Non-pigmented ciliary epithelial cell (primary cell): ENCODE results near the gene CDH12.
"Not testable (repeated sequence)": the region's sequence is repeated elsewhere in the genome, so short reads cannot be mapped to it uniquely, and the experiment has no call there.

Experiments
- DNase-seq: peaks from one replicate; pipeline ENCODE4 v3.0.0-alpha.2; 2010; ENCODE audit warnings: low read depth

Gene CDH12

DNA sequence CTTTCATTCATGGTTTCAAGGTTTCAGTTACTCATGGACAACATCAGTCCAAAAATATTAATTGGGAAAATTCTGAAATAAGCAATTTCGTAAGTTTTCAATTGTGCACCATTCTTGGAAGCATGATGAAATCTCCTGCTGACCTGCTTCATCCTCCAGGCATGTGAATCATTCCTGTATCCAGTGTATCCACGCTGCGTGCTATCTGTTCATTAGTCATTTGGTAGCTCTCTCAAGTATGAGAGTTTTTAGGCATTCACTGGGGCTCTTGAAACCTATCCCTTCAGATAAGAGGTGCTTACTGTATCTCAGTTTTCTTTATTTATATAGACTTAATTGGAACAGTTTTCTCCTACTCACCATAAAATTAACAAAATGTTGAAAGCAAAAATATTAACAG lies 293.0 kb downstream of the CDH12 start:
- peak; percentile 85 for DNase-seq

DNA sequence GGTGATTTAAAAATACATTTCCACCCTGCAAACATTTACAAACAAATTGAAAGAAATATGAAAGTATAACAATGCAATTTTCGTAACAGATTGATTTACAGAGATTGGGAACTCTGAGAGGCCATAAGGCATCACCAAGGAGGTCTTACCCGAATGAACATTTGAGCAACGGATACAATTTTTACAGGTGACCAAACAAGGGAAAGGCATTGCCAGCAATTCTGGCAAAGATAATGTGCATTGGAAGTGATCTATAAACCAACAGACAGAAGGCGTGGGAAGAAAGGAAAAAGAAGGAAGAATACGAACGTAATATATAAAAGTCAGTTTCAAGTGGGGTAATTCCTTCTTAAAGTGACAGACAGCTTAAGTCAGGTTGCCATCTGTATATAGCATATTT lies 295.9 kb downstream of the CDH12 start:
- no peak for DNase-seq

DNA sequence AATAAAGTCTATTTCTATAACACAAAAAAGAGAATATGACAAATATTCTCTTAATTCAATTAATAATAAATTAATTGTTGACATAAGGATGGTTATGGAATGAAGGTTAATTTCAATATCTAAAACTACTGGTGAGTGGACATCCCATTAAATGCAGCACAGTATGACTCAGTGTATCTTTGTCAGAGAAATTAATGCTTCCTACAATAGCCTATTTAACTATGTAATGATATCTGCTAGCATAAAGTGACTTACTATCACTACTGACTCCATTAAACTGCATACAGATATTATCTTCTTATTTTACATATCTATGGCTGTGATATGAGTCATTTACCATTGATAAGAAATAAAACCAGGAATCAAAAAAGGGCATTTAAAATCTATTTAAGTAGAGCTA lies 298.7 kb downstream of the CDH12 start:
- DNase-seq, result no peak

DNA sequence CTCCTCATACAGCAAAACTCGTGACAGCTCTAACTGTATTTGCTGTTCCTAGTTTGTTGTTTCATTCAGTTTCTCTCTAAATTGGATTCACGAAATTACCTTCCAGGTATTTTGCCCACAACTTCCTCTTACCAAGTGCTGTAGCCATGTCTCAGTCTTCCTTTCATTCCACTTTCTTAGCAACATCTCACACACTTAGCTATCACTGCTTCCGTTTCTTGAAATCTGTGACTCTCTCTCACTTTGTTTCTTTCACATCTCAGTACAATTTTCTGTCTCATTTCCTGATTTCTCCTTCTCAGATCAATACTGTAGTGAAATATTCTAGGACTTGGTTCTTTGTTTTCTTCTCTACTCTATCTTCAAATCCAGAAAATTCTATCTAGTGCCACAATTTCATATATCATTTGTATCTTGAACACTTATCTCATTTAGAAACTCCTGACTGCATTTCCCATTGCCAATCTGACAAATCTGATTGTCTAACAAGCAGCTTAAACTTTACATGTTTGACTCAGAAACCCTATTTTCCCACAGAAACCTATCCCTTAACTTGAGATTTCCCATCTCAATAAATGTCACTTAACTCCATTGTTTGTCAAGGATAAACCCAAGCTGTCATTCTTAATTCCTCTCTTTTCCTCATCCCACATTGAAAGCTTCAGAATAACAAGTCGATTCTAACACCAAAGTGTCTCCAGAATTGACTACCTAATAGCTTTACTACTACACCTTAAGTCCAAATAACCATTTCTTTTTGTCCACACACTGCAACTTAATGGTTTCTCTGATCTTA lies 303.1 kb downstream of the CDH12 start:
- no peak for DNase-seq

DNA sequence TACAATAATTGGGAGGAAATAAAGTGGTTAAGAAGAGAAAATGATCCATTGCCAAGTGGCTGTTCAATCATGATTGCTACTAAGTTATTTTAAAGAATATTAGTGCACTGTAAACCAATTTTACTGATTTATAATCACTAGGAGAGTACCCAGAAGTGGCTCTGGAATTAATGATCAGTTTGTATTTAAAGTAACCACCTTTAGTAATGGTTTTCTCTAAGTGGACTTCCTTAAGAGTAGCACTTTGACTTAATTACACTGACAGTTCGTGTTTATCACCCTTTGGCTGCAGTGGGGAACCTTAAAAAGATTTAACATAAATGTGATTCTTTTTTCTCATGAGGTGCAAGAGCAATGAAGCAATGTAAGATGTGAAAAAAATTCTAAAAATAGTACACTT lies 310.8 kb downstream of the CDH12 start:
- no peak for DNase-seq

DNA sequence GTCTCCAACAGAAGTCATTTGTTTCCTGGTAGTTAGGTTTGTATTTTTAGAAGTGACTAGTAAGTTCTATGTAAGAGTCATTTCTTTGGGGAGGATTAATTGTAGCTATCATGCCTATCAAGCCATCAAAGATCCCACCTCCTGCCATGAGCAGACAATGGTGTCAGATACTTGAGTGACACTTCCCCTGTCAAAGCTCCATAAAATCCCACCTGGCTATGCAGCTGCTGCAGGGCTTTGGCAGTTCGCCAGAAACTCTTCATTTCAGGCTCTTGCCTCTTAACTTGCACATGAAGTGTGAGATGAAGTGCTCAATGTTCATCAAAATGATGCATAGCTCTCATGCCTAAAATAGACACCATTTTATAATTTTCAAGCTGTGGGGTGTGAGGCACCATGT lies 312.1 kb downstream of the CDH12 start:
- no peak for DNase-seq

DNA sequence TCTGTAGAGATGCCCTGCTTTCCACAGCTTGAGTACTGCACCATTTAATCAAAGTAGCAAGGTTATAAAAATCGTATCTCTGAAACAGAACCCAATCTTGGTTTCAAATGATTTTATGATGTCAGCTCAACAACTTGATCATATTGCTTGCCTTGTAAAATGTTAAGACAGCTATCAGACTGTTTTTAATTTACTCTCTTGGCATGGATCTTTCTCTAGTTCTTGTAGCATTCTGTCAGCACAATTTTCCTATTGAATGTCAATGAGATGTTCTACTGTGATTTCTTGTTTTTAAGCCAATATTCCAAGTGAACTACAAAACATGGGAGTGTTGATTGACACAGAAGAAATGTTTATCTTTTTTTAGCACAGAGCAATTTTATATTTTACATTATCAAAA lies 313.4 kb downstream of the CDH12 start:
- no peak for DNase-seq

DNA sequence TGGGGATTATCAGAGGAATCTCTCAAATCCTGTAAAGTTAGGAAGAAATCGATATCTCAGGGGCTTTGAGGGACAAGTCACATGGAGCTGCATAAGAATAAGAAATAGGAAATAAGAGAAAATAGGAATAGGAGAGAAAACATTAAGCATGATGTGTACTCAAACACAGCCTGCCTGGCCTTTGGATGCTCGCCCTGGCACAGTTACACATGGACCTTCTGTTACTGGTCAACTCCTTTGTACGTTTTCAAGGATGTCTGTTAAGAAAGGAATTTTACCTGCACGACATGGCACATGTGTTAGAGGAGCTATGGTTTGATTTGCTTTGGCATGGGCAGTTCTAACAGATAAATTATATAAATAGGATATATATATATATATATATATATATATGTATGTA lies 321.2 kb downstream of the CDH12 start:
- no peak for DNase-seq

DNA sequence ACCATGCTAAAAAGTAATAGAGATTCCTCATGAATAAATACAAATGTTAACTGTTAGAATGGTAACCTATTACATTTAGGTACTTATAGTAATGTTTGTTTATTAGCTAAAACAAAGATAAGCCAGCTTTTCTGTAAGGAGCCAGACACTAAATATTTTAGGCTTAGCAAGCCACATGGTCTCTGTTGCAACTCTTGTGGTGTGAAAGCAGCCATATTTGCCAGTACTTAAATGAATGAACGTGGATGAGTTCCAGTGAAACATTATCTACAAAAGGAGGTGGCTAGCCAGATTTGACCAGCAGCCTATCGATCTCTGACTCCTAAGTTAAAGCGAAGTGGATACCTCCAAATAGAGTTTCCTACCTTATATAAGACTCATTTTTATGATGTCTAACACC lies 331.6 kb downstream of the CDH12 start:
- no peak for DNase-seq

DNA sequence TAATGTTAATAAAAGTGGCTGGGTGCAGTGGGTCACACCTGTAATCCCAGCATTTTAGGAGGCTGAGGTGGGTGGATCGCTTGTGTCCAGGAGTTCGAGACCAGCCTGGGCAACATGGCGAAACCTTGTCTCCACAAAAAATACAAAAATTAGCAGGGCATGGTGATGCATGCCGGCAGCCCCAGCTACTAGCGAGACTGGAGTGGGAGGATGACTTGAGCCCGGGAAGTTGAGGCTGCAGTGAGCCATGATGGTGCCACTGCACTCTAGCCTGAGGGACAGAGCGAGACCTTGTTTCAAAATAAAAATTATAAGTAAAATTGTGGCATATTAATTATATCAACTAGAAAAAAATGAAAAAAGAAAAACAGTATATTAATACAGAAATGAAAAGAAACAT lies 336.6 kb downstream of the CDH12 start:
- not testable (repeated sequence) for DNase-seq

DNA sequence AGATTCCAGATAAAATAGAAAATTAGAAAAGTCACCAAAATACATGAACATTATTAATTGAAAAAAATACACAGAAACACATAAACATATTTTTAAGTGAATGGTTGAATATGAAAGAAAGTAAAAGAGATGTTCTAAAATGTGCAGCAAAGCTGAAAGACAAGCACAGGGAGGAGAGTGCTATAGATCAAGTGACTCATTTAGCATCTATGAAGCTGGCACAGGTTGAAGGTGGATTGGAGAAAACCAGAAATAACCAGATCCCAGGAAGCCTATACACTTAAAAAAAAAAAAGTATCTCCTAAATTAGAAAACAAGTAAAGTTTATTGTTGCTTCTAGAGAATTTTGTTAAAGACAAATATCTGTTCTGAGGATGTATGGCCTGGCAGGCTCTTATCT lies 338.9 kb downstream of the CDH12 start:
- DNase-seq, result no peak

DNA sequence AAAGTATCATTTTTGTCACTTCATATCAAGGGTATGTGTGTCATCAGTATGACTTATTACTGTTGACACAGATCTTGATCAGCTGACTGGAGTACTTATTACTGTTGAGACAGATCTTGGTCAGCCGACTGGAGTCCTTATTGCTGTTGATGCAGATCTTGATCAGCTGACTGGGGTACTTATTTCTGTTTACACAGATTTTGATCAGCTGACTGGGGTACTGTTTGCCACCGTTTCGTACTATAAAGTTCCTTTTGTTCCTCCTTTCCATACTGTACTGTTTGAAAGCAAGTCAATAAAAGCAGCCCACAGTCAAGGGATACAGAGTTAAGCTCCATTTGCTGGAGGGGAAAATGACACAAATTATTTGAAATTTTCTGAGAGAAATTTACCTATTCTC lies 347.3 kb downstream of the CDH12 start:
- no peak for DNase-seq

DNA sequence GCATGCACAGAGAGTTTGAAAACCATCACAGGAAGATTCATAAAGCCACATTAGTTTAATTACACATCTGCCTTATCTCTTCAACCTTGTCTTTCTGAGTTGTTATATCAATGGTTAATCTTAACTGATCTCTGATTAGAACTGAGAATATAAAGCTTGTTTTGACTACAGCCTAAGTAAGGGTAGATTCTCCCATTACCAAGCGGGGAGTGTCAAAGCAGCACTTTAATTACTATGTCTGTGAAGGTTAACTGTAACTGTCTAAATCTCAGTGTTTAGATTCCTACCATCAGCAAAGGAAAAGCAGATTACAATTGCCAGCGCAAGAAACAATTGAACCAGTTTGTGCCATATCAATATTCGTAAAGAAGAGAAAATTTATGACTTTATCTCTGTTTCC lies 348.7 kb downstream of the CDH12 start:
- no peak for DNase-seq

DNA sequence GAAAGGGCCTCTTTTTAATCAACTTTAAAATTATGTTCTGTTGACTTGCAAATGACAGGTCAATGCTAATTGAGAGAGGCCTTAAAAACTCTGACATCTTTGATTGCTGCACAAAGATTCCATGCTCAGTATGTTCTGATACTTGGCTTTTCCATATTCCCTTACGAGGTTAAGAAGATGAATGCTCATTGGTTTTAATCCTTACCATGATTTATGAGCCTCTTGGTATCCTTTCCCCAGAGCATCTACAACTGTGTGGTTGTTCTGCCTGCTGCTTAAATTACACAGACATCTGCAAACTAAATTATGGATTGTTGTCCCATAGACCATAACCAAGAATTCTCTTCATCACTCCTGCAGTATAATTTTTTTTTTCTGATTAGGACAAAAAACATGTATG lies 352.6 kb downstream of the CDH12 start:
- DNase-seq, result no peak

DNA sequence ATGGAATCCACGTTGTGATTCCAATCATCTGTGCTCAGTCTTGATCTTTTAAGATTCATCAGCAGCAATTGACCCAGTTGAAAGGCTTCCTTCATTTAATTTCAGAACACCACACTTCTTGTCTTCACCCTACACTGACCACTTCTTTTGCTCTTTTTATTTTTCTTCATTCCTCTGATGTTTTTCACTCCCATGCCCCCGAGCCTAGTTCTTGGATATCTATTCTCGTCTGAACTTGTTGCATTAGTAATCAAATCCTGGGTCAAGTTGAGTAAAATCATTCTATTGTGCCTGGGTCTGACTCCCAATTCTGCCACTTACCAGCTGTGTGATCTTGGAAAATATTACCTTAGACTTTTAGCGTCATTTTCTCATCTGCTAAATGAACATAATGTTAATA lies 356.5 kb downstream of the CDH12 start:
- no peak for DNase-seq

DNA sequence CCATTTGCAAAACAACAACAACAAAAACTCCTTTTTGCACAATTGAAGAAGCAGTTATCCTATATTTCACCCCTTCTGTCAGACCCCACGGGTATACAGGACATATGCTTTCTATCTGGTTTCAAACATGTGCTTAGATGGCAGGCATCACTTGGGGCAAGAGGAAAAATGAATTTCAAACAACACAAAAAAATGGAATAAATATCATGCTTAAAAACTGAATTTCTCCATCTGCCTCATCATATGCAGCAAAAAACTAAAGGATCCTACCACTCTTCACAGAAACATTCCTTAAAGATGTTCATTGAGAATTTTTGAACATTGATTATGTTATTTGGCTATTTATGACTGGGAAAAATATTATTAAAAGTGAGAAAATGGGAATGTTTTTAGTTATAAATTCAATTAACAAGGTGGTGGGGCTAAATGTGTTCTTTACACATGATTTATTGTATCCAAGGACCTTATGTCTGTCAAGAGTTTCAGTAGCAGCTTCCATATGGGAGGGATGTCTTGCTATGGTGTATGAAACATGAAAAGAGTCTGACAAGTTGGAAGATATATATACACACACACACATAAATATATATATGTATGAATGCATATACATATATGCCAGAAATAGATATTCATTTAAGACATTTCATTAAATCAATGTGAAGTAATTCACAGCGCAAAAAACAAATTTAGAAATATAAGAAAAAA lies 358.0 kb downstream of the CDH12 start:
- DNase-seq, result no peak

DNA sequence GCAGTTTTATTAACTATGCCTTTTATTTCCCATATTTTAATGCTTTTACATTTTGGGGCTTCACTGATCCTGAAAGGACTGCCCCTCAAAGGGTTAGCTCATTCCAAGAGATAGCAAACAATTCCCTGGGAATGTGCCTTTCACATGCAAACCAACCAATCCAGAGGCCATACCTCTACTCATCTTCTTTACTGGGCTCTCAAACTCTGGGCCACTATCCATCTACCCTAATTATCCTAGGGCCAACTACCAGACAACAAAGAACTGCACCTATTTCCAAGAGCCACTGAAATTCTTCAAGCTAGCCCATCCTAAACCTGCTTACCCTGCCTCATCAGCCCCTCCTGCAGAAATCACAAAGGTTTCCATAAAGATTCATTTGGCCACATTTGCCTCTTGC lies 364.7 kb downstream of the CDH12 start:
- DNase-seq, result no peak

DNA sequence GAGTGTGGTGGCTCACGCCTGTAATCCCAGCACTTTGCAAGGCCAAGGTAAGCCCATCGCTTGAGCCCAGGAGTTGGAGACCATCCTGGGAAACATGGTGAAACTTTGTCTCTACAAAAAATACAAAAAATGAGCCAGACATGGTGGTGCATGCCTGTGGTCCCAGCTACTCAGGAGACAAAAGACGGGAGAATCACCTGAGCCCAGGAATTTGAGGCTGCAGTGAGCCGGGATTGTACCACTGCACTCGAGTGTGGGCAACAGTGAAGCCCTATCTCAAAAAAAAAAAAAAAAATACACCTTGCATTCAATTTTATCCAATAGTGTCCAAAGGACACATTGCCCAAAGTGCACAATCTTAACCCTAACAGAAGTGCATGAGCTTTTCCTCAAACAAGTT lies 372.8 kb downstream of the CDH12 start:
- DNase-seq, result no peak

DNA sequence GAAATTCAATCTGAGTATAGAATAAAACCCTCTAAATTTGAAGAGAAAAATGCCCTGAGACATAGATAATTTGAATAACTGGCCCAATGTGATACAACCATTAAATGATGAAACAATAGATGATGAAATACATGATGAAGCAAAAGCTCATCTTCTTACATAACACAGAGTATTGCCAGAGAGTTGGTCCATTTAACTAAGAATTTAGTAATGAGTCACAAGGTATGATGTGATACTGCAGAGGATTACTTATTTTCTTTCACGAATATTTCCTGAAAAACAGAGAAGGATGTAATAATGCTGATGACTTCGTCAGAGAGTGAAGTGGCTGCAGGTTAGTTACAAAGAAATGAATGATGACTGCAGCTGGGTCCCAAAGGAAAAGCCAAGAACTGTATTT lies 379.3 kb downstream of the CDH12 start:
- no peak for DNase-seq

DNA sequence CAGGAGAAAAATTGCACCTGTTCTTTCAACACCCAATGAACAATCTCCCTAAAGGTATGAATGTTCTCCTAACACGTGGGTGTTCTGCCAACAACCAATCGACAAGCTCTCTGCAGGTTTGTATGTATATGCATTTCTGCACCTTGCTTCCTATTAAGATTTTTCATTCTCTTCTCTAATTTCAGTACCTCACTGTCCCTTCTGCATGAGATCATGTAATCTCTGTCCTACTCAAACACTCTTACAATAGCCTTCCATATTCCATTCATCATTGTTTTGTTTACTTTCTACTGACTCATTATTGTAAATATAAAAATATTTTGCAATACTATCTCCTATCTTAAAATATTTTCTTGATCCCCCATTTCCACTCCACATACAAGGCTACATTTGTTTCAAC lies 382.0 kb downstream of the CDH12 start:
- DNase-seq, result no peak

DNA sequence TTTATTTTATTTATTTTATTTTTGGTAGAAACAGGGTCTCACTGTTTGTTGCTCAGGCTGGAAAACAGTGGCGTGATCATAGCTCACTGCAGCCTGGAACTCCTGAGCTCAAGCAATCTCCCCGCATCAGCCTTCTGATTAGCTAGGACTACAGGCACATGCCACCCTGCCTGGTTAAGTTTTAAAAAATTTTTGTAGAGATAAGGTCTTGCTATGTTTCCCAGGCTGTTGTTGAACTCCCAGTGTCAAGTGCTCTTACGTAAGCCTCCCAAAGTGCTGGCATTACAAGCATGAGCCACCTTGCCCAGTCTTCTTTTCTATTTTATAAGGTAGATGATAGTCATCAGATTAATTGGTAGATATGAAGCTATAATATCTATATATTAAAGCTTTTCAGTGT lies 382.7 kb downstream of the CDH12 start:
- DNase-seq, result no peak

DNA sequence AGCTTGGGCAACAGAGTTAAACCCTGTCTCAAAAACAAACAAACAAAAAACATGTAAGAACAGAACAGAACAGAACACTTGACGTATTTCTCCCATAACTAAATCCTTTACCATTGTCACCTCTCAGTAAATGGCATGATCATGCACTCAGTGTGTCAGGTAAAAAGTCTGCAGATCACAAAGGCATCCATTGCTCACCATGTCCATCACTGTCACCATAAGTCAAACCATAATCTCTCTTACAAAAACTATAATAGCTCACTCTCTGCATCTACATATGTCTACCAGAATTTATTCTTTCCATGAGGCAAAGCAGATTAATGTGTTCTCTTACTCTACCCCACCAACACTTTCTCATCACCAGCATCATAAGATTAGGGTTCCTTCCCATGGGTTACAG lies 387.5 kb downstream of the CDH12 start:
- DNase-seq, result no peak

DNA sequence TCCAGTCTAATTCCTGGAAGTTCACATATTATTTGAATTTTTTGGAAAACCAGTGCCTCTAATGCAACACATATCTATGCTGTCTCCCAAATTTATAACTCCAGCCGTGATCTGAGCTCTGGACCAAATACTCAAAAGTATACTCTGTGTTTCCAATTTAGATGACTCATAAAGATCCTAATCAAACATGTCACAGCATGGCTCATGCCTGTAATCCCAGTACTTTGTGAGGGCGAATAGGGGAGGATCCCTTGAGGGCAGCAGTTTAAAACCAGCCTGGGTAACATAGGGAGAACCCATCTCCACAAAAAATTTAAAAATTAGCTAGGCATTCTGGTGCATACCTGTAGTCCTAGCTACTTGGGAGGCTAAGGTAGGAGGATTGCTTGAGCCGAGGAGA lies 388.0 kb downstream of the CDH12 start:
- DNase-seq, result no peak

DNA sequence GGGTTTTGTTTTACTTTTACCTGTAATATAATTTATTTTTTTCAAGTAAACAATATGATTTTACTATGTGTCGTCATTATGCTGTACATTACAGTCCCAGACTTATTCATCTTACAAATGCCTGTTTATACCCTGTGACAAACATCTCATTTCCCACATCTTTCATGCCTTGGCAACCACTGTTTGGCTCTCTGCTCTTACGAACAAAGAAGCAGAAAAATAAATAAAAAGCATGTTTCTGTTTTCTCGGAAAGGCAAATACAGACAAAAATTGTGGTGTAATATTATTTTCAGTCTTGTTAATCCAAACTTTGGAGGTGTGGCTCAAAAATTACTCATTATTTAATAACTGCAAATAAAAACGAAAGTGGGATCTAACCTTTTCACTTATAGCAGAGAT lies 393.0 kb downstream of the CDH12 start:
- DNase-seq, result no peak
